Esophagus muscularis mucosa (tissue), 4 donors: ENCODE data around the gene ATXN2. TPM values are rescaled to one million over a fixed set of nuclear protein-coding genes. Genes with fewer than 3 reads are reported as not detected.
"Not testable (repeated sequence)": the region's sequence is repeated elsewhere in the genome, so short reads cannot be mapped to it uniquely, and the experiment has no call there.

ENCODE experiments used
- DNase-seq: peaks from one replicate; pipeline ENCODE4 v3.0.0-alpha.2; 2017; ENCODE audit errors: extremely low spot score
- H3K27ac ChIP-seq, 4 donors: fragments of 200-600 bp; sonication (generic); replicated peaks in 1 of 4; 1 replicate in 3 of 4; 2 replicates in 1 of 4; pipeline ENCODE4 v1.5.1; 2016 to 2019; ENCODE audit warnings: mild to moderate bottlenecking in 1 of 4
- H3K27me3 ChIP-seq, 4 donors: fragments of 200-600 bp; sonication (generic); one replicate each; pipeline versions ENCODE4 v1.5.1 to v1.6.0; 2016 to 2019
- H3K36me3 ChIP-seq, 4 donors: fragments of 200-600 bp; sonication (generic); one replicate each; pipeline ENCODE4 v1.5.1; 2016 to 2019
- H3K4me1 ChIP-seq, 4 donors: fragments of 200-600 bp; sonication (generic); one replicate each; pipeline ENCODE4 v1.5.1; 2016 to 2019
- H3K4me3 ChIP-seq, 4 donors: fragments of 200-600 bp; sonication (generic); 1 replicate in 2 of 4; 2 replicates in 2 of 4; pipeline ENCODE4 v1.5.1; 2016 to 2019; ENCODE audit warnings: mild to moderate bottlenecking in 4 of 4, moderate library complexity in 1 of 4
- H3K9me3 ChIP-seq, 4 donors: fragments of 200-600 bp; sonication (generic); 1 replicate in 3 of 4; 2 replicates in 1 of 4; pipeline ENCODE4 v1.5.1; 2016 to 2019
- EP300 ChIP-seq: sonication (generic); formaldehyde crosslinking; IDR thresholded peaks from one replicate; pipeline ENCODE4 v1.6.1; 2017; ENCODE audit warnings: antibody characterized with exemption
- POLR2A ChIP-seq: fragments of 450-650 bp; IDR thresholded peaks from one replicate; pipeline ENCODE4 v1.6.1; 2017; ENCODE audit warnings: antibody characterized with exemption, moderate library complexity, mild to moderate bottlenecking, low read depth
- POLR2AphosphoS5 ChIP-seq, 2 donors: sonication (generic); formaldehyde crosslinking; IDR thresholded peaks; one replicate each; pipeline ENCODE4 v1.6.1; 2017; ENCODE audit warnings: antibody characterized with exemption in 2 of 2
- WGBS: methylation state at CpG from one replicate; pipeline ENCODE4 v1.1.5; 2018; 5-methylcytosine and 5-hydroxymethylcytosine counted together
- intact Hi-C: fragments of 100-400 bp; cut with DNase I; formaldehyde crosslinking; loops from one replicate; pipeline ENCODE4 v1.15.1; 2023
- total RNA-seq, 4 donors: library from RNA; depleted of rRNA; stranded (reverse); fragments of >200 nt; gene quantifications; one replicate each; pipeline versions ENCODE4 v1.1.0 to v1.2.1, GENCODE V29; 2016
- TF ChIP-seq, protein P1 (sequence below), 3 experiments: fragments of 200-600 bp in 2 of 3; fragments of 450-650 bp in 1 of 3; sonication (generic) in 2 of 3; IDR thresholded peaks; one replicate each; pipeline ENCODE4 v1.5.1; 2017 to 2019; ENCODE audit warnings: antibody characterized with exemption in 3 of 3, mild to moderate bottlenecking in 2 of 3, moderate library complexity in 1 of 3

The ATXN2 gene
- total RNA-seq, 4 donors from 2014 or later: 32.0 to 57.3 (median 52.0) TPM

DNA sequence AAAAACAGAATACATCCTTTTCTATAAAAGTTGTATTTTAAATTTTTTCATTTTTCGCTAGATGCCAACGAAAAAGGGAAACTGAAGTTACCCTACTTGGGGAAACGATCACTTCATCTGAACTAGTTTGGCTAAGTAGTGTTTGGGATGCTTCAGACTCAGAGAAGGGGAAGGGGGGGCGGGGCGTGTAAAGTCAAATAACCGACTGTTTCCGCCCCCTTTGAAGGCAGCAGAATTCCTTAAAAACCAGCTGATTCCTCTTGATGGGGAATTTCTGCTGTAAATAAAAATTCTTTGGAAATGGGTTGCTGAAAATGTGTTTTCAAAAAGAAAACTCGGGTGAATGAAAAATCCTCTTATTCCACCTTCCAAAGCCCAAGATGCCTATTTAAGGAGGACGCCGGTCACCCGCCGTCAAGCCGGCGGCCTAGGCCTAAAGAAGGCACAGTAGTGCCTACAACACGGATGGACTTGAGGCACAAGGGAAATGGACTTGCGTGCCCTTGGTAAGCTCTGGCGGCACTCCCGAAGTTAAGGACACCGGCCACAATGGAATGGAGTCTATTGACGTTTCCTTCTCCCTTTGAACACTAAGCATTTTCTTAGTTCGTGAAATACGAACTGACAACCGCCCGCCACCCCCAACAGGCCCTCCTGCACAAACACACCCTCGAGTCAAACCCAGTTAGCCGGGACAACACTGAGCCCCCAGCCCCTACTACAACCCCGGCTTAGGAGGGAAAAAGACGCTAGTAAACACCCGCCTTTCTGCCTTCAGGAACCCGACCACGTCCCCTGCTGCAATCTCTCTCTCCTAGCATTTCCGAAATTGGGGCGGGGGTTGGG, 1.9 kb downstream of the ATXN2 start:
- peak overlapping the region; percentile 96 to 98 (median 97) for H3K27ac ChIP-seq
- peak overlapping the region; percentile 91 to 99 (median 97) for H3K4me3 ChIP-seq
- no peak for DNase-seq
- intact Hi-C loops: loop anchor here (5.0 kb wide), 1 partner anchor 40 kb away; no protein-coding TSS in a partner anchor
- no peaks in the 10 kb centered on the region for H3K36me3 ChIP-seq
- peaks cover 47 to 61% (median 60%) of the 10 kb centered on the region in 4 donors for H3K4me1 ChIP-seq
- TF ChIP-seq POLR2AphosphoS5 (IDR thresholded peaks at IDR 0.05) (peak; percentile 46 to 67), POLR2A (no peak), EP300 (no peak)
- TF ChIP-seq, protein P1, sequence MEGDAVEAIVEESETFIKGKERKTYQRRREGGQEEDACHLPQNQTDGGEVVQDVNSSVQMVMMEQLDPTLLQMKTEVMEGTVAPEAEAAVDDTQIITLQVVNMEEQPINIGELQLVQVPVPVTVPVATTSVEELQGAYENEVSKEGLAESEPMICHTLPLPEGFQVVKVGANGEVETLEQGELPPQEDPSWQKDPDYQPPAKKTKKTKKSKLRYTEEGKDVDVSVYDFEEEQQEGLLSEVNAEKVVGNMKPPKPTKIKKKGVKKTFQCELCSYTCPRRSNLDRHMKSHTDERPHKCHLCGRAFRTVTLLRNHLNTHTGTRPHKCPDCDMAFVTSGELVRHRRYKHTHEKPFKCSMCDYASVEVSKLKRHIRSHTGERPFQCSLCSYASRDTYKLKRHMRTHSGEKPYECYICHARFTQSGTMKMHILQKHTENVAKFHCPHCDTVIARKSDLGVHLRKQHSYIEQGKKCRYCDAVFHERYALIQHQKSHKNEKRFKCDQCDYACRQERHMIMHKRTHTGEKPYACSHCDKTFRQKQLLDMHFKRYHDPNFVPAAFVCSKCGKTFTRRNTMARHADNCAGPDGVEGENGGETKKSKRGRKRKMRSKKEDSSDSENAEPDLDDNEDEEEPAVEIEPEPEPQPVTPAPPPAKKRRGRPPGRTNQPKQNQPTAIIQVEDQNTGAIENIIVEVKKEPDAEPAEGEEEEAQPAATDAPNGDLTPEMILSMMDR (IDR thresholded peaks at IDR 0.05): no peak
- 2% methylated on average over 29 of the region's 33 CpGs for WGBS
- H3K27me3 ChIP-seq: no peaks in the 10 kb centered on the region
- no peaks in the 10 kb centered on the region for H3K9me3 ChIP-seq

DNA sequence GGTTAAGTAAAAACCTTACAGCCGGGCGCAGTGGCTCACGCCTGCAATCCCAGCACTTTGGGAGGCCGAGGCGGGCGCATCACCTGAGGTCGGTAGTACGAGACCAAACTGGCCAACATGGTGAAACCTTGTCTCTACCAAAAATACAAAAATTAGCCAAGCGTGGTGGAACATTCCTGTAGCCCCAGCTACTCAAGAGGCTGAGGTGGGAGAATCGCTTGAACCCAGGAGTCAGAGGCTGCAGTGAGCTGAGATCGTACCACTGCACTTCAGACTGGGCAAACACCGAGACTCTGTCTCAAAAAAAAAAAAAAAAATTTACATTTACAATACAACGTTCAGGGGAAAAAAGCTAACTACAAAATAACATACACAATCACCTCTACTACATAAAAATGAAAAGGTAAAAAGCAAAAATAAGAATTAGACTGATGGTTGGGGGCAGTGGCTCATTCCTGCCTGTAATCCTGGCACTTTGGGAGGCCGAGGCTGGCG, 3.7 kb downstream of the ATXN2 start:
- intact Hi-C loops: loop anchor here (5.0 kb wide), 1 partner anchor 38 kb away; no protein-coding TSS in a partner anchor
- not testable (repeated sequence) for DNase-seq, H3K9me3 ChIP-seq, H3K36me3 ChIP-seq, H3K27me3 ChIP-seq
- Histone ChIP-seq H3K4me1 (peaks cover 45 to 75% (median 74%) of the 10 kb centered on the region in 4 donors), H3K4me3 (peak overlapping the region in 2 of 4 donors; percentile 2 to 11), H3K27ac (peak overlapping the region; percentile 52 to 98 (median 96))
- WGBS: 73% methylated on average over 15 of the region's 15 CpGs

DNA sequence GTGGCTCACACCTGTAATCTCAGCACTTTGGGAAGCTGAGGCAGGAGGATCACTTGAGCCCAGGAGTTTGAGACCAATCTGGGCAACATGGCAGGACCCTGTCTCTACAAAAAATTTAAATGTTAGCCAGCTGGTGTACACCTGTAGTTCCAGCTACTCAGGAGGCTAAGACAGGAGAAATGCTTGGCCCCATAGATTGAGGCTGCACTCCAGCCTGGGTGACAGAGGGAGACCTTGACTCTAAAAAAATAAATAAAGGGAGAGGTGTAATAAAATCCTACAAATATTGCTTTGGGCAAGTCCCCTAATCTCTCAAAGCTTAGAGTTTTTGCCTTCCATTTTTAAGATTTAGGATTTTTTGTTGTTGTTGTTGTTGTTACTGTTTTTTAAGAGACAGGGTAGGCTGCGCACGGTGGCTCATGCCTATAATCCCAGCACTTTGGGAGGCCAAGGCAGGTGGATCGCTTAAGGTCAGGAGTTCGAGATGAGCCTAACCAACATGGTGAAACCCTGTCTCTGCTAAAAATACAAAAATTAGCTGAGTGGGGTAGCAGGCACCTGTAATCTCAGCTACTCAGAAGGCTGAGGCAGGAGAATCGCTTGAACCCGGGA, 7.6 kb downstream of the ATXN2 start:
- H3K4me3 ChIP-seq, H3K27ac ChIP-seq, H3K9me3 ChIP-seq, intact Hi-C loops, DNase-seq, H3K27me3 ChIP-seq, H3K36me3 ChIP-seq: not testable (repeated sequence)
- H3K4me1 ChIP-seq: peaks cover 38 to 95% (median 90%) of the 10 kb centered on the region in 4 donors
- WGBS: 90% methylated on average over 6 of the region's 6 CpGs

DNA sequence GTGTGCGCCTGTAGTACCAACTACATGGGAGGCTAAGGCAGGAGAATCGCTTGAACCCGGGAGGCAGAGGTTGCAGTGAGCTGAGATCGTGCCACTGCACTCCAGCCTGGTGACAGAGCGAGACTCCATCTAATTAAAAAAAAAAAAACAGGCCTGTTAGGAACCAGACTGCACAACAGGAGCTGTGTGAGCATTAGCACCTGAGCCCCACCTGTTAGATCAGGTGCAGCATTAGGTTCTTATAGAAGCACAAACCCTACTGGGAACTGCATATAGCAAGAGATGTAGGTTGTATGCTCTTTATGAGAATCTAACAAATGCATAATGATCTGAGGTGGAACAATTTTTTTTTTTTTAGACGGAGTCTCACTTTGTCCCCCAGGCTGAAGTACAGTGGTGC, 8.6 kb downstream of the ATXN2 start:
- H3K27me3 ChIP-seq: no peaks in the 10 kb centered on the region
- TF ChIP-seq POLR2AphosphoS5 (IDR thresholded peaks at IDR 0.05) (no peak), POLR2A (no peak), EP300 (no peak)
- TF ChIP-seq, protein P1 (IDR thresholded peaks at IDR 0.05): no peak
- no peak overlapping the region for H3K4me3 ChIP-seq
- no peaks in the 10 kb centered on the region for H3K9me3 ChIP-seq
- no peak for DNase-seq
- no peak overlapping the region for H3K27ac ChIP-seq
- WGBS: 89% methylated on average over 6 of the region's 6 CpGs
- intact Hi-C loops: no loop called here
- H3K36me3 ChIP-seq: no peaks in the 10 kb centered on the region
- peaks cover 29 to 95% (median 89%) of the 10 kb centered on the region in 4 donors for H3K4me1 ChIP-seq

DNA sequence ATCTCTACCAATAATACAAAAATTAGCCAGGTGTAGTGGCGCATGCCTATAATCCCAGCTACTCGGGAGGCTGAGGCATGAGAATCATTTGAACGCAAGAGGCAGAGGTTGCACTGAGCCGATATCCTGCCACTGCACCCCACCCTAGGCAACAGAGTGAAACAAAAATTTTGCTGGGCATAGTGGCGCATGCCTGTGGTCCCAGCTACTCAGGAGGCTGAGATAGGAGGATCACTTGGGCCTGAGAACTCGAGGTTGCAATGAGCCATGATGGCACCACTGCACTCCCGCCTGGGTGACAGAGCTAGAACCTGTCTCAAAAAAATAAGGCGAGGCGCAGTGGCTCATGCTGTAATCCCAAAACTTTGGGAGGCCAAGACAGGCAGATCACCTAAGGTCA, 9.5 kb downstream of the ATXN2 start:
- Histone ChIP-seq H3K9me3 (no peaks in the 10 kb centered on the region), H3K4me1 (peaks cover 19 to 94% (median 85%) of the 10 kb centered on the region in 4 donors), H3K27ac (no peak overlapping the region), H3K27me3 (no peaks in the 10 kb centered on the region), H3K4me3 (no peak overlapping the region), H3K36me3 (no peaks in the 10 kb centered on the region)
- no peak for DNase-seq
- 92% methylated on average over 9 of the region's 9 CpGs for WGBS
- intact Hi-C loops: no loop called here
- no peak for TF ChIP-seq POLR2AphosphoS5 (IDR thresholded peaks at IDR 0.05)
- no peak for TF ChIP-seq POLR2A
- TF ChIP-seq, protein P1 (IDR thresholded peaks at IDR 0.05): no peak
- no peak for TF ChIP-seq EP300
